LoVo (cell line): ENCODE results near the gene KDM4B.

Source experiments
- DNase-seq: peaks from one replicate; pipeline ENCODE4 v3.0.0-alpha.2; 2016; ENCODE audit warnings: low spot score

Gene KDM4B

DNA sequence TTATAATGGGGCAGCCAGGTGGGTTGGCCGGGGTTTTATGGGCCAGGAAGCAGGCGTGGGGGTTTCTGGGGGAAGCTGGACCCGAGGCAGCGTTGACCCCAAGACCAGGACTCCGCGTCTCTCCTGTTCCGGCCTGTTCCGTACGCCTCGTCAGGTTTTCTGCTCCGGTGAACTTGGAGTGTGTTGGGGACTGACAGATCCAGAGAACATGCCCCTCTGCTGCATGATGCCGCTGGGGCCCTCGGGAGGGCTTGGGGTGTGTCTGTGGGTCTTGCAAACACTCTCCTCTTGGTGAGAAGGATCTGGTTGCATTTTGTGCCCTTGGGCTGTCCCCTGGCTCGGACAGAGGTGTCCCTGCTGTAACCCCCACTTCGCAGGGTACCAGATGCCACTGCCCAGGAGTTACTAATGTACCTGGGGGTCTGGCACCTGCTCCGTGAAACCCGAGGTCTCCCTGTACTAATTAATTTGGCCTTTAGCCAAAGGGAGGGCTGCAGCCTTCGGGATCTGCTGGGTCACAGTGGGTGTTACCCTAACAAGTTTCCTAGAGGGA is 15.6 kb downstream of the KDM4B start:
- no peak for DNase-seq

DNA sequence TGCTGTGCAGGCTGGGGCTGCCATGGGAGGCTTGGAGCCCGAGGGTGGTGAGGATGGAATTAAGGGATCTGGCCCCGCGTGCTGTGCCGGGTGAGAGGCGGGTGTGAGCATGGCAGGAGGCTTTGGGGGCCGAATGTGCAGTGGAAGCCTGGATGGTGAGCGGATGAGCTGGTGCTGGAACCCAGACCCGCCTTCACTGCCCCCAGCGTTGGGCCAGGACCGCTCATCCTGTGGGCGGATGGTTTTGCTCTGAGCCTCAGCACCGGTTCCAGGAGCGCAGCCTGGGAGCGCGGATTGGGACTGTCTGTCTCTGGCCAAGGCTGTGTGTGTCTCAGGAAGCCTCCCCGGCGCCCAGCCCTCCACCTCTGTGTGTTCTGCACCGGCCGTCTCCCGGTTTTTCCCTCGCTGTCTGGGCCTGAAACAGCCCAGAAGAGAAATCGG is 16.7 kb downstream of the KDM4B start:
- DNase-seq: no peak

- DNase-seq: no peak
These were observed 17.1 kb downstream of the KDM4B start for GRCh38 chr19:4986056-4986455.

DNA sequence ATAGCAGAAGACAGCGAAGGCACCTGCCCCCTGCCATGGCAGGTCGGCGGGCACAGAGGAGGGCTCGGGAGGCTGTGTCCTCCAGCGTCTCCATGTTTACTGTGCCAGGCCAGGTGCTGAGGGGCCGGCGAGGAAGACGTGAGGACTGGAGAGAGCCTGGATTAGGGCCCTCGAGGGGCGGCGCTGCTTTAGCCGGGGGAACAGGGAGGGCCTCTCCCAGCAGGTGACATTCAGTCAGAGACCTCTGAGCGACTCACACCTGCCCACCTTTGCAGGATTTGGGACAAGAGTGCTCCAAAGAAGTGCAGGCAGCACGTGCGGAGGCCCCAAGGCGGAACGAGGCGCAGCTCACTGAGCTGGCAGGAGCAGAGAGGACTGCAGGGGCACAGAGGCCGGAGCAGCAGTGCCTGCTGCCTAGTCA is 17.6 kb downstream of the KDM4B start:
- DNase-seq: no peak

DNA sequence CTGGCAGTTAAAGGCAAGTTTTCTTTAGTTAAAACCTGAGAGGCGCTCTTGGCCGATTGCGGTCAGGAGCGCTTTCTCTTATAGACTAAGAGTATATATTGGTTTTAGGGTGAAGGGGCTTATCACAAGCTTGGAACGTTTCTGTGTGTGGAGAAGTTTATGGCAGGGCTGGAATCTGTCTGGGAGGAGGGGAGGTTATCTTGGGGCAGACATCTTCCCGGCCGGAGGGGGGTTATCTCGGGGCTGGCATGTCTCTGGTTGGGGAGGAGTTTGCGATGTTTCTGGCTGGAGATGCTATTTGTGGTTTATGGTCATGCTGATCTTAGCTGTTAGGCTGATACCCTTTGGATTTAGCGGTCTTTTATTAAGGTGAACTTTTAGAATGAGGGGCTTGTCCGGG is 18.3 kb downstream of the KDM4B start:
- no peak for DNase-seq

GRCh38 chr19:4987692-4988370 is 18.9 kb downstream of the KDM4B start:
- DNase-seq: no peak

DNA sequence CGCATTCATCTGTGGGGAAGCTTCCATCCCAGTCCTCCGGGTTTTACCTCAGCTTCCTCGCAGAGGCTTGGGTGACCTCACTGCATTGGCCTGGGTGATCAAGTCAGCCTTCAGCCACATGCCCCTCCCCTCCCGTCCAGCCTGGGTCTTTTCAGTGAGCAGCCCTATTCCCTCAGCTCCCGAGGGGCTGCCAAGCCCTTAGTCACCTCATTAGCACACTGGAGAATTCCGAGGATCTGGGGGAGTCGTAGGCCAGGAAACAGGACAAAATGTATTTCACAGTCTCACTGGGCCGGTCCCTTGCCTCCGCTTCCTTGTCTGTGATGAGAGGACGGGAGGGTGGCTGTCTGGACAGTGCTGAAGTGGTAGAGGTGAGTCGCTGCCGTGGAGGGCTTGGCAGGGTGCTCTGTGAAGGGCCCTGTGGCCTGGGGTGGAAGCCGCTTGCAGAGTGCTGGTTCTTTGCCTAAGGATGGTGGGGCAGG is 19.9 kb downstream of the KDM4B start:
- no peak for DNase-seq

DNA sequence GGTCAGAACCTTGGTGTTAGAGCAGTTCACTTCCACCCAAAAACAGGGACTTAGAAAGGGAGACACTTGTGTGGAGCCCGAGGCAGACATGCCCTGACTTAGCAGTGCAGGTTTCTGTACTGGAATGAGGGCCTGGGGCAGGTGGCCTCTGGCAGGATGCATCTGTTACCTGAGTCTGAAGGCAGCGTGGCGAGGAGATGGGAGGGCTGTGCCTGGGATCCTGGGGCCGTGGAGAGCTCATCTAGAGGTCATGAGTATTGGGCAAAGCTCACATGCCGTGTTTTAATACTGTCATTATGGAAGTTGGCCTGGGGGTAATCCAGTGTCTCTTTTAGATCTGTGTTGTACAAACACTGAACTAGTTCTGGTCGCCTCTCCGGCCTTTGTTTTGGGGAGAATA is 21.4 kb downstream of the KDM4B start:
- no peak for DNase-seq

- DNase-seq: no peak
These were observed 22.6 kb downstream of the KDM4B start for GRCh38 chr19:4991538-4991937.

- no peak for DNase-seq
These were observed 23.2 kb downstream of the KDM4B start for GRCh38 chr19:4991996-4992698.

- no peak for DNase-seq
These were observed 24.8 kb downstream of the KDM4B start for GRCh38 chr19:4993683-4994082.

DNA sequence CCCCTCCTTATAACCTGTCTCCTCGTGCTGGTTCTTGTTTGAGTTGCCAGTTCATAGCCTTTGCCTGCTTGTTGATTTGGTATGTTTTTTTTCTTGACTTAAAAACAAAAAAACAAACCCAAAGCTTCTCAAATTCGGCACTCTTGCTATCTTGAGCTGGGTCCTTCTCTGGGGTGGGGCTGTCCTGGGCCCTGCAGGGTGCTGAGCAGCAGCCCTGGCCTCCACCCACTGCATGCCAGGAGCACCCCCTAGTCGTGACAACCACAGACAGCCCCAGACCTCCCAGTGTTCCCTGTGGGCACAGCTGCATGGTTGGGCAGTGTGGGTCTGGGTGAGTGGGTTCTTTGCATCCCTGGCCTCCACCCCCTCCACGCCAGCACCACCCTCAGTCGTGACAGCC is 27.8 kb downstream of the KDM4B start:
- no peak for DNase-seq

DNA sequence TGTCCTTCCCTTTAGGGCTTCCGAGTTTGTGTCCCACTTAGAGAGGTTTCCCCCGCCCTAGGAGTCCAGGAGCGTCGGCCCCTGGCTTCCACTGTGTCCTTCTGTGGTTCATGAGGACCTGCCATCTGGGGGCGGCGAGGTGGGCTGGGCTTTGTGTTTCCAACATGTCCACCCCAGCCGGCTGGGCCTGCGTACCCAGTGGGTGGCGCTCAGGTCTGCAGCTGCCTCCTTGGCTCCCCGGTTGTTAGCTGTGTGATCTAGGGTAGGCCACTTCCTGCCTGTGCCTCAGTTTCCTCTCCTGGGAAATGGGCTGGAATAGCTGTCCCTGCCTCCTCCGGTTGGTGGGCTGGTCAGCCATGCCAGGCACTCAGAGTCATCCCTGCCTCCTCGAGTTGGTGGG is 28.4 kb downstream of the KDM4B start:
- no peak for DNase-seq

DNA sequence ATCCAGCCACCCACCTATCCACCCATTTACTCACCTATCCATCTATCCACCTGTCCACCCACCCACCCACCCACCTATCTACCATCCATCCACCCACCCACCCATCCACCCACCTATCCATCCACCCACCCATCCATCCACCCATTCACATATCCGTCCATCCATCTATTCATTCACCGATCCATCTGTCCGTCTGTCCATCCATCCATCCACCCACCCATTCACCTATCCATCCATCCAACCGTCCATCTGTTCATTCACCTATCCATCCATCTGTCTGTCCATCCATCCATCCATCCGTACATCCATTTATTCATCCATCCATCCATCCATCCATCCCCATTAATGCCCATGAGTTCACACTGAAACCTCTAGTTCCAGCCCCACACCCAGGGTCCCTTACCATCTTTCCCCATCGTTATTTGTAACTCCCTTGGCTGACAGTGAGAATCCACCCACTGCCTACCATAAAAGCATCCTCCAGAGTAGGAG is 31.3 kb downstream of the KDM4B start:
- DNase-seq: no peak

DNA sequence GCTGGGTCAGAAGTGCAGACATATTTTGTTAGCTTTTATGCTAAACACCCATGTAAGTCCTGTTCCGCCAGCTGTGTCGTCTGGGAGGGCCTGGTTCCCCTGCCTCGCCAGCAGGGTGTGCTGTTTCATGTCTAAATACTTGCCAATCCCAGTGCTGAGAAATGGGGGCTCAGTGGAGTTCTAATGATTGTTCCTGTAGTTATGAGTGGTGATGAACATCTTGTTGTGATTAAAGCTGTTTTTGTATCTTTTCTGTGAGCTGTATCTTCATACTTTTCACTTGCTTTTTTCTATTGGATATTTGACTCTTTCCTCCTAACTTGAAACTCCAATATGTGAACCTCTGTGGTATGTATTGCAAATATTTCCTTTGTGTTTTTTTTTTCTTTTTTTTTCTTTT is 32.7 kb downstream of the KDM4B start:
- DNase-seq: peak; percentile 31

GRCh38 chr19:5002143-5002542 is 33.2 kb downstream of the KDM4B start:
- peak; percentile 46 for DNase-seq

- no peak for DNase-seq
These were observed 34.9 kb downstream of the KDM4B start for GRCh38 chr19:5003781-5004180.

DNA sequence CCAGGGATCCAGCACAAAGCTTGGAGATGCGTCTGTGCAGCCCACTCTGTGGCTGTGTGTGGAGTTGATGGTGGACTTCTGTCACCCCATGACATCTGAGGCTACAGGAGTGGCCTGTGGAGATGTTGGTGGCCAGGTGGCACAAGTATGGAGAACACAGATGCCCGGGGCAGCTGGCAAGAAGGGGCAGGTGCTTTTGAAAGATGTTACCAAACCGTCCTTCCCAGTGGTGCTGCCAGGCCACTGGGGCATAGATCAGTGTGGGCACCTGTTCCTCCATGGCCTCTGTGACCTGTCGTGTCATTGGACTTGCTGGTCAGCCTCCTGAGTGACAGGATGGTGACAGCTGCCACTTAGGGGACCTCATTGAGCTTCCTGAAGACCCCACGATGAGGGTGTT is 36.2 kb downstream of the KDM4B start:
- no peak for DNase-seq

DNA sequence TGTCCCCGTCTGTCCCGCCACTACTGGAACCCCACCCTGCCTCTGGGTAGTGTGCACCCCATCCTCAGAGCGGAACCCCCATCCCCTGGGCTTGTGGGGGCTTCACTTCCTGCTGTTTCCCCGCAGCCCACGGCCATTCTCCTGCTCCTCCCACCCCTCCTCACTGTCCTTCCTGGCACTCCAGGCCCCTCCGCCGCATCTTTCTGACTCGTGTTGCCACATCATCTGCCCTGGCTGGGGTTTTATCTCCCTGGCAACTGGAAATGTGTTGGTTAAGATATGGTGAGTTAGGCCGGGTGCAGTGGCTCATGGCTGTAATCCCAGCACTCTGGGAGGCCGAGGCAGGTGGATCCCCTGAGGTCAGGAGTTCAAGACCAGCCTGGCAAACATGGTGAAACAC is 37.3 kb downstream of the KDM4B start:
- no peak for DNase-seq

GRCh38 chr19:5006821-5007220 is 37.9 kb downstream of the KDM4B start:
- DNase-seq: no peak

DNA sequence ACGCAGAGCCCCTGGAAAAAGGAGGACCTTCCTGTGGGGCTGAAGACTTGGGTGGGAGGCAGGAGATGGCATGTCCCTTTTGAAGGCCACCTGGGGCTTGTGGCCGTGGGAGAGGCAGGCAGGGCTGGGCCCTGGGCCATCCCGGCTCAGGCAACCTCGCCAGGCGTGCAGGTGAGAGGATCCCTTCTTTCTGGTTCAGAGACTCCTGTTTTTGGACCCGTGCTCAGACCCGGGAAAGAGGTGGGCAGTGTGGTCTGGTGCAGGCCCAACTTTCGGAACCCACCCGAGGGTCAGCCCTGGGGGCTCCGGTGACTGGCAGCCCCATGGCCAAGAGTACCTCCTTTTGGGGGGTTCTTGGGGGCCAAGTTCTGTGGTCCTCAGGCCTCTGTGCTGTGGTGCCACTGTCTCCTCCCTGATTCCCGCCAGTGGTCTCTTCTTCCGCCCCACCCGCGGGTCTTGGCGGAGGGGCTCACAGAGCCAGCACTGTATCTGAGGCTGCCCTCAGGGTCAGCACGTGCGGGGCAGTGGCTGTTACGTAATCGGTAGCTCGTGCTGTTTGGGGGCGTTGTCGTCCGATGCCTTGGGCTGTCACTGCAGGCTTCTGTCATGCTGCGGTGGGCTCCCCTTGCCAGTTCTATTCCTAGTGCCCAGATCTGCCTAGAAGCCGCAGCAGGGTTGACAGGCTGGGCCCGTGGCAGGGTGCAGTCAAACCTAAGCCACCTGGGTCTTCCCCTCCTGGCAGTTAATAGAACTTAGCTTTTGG is 42.7 kb downstream of the KDM4B start:
- no peak for DNase-seq

DNA sequence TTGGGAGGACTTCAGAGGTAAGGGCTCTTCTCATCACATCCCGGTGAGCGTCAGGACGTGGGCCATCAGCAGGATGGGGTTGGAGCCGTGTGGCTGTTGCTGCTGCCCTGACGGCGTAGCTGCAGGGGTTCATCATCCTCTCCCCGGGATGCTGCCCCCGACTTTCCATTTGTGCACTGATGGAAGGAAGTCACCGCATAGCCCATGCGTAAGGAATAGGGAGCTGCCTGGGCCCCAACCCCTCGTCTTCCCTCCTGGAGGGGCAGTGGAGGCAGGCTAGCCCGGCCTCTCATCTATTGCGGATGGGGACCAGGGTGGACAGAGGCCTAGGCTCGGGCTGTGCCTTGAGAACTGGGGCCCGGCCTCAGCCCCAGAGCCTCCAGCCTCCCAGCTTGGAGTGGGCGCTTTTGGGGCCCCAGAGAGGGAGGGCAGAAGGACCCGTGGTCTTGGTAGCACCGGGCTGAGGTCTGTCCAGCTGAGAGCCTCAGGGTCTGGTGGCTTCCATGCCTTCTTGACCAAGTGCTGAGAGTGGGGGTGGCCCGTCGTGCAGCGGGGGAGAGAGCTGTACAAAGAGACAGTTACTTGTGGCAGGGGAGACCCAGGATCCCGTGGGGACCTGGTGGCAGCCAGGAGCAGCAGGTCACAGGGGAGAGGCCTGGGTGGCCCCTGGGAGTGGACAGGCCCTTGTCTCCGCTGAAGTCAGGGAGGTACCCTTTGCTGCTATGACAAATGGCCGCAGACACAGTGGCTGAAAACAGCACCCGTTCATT is 44.0 kb downstream of the KDM4B start:
- no peak for DNase-seq
